DND-41 (cell line): ENCODE data around the gene SDCCAG8.

Experiments
- ATAC-seq: fragments of 200-7000 bp; cut with Tn5 transposase; 3 replicates; pipeline ENCODE4 v1.9.1; 2021; ENCODE audit warnings: low read depth; ENCODE audit not compliant: insufficient read depth
- DNase-seq: peaks from one replicate; pipeline ENCODE4 v3.0.0-alpha.2; 2020
- H2AFZ ChIP-seq: 2 replicates; pipeline ENCODE4 v1.6.0; 2012; ENCODE audit warnings: low read depth, low read length
- H3K27ac ChIP-seq: 2 replicates; pipeline ENCODE4 v1.5.1; 2012; ENCODE audit warnings: low read length, inconsistent platforms
- H3K27me3 ChIP-seq: fragments of 200-600 bp; sonication (generic); 2 replicates; pipeline ENCODE4 v1.6.0; 2012; ENCODE audit warnings: low read length, mild to moderate bottlenecking, inconsistent platforms; ENCODE audit not compliant: insufficient read depth, poor library complexity
- H3K36me3 ChIP-seq: 2 replicates; pipeline ENCODE4 v1.5.1; 2012; ENCODE audit warnings: low read length, inconsistent platforms; ENCODE audit not compliant: insufficient read depth
- H3K4me1 ChIP-seq: 2 replicates; pipeline ENCODE4 v1.5.1; 2012; ENCODE audit warnings: mild to moderate bottlenecking, low read length; ENCODE audit not compliant: insufficient read depth
- H3K4me2 ChIP-seq: 2 replicates; pipeline ENCODE4 v1.6.0; 2012; ENCODE audit warnings: mild to moderate bottlenecking, moderate library complexity, low read length, inconsistent platforms; ENCODE audit not compliant: insufficient read depth
- H3K4me3 ChIP-seq, 2 experiments: fragments of 200-600 bp in 1 of 2; shearing (Covaris generic) in 1 of 2; 2 replicates each; pipeline ENCODE4 v1.5.1; 2012 to 2016; ENCODE audit warnings: inconsistent platforms in 2 of 2, low read length in 2 of 2, mild to moderate bottlenecking in 2 of 2, low read depth in 1 of 2, moderate library complexity in 1 of 2
- H3K79me2 ChIP-seq: 2 replicates; pipeline ENCODE4 v1.6.0; 2012; ENCODE audit warnings: low read length, inconsistent platforms; ENCODE audit not compliant: insufficient read depth
- H3K9ac ChIP-seq: 2 replicates; pipeline ENCODE4 v1.6.0; 2012; ENCODE audit warnings: low read depth, mild to moderate bottlenecking, inconsistent platforms, low read length, moderate library complexity
- H3K9me3 ChIP-seq: 2 replicates; pipeline ENCODE4 v1.5.1; 2012; ENCODE audit warnings: low read length, moderate library complexity, mild to moderate bottlenecking, inconsistent platforms; ENCODE audit not compliant: insufficient read depth, severe bottlenecking
- H4K20me1 ChIP-seq: 2 replicates; pipeline ENCODE4 v1.6.0; 2012; ENCODE audit warnings: low read length; ENCODE audit not compliant: insufficient read depth
- CTCF ChIP-seq: IDR thresholded peaks from 2 replicates; pipeline ENCODE4 v1.5.1; 2012; ENCODE audit warnings: borderline replicate concordance, low read length, moderate library complexity, mild to moderate bottlenecking; ENCODE audit not compliant: poor library complexity, severe bottlenecking; ENCODE audit errors: extremely low read depth
- EZH2 ChIP-seq: IDR thresholded peaks from 3 replicates; pipeline ENCODE4 v1.6.1; 2012; ENCODE audit warnings: borderline replicate concordance, low read depth, mild to moderate bottlenecking, moderate library complexity, low read length, inconsistent platforms; ENCODE audit not compliant: severe bottlenecking

The SDCCAG8 gene

DNA sequence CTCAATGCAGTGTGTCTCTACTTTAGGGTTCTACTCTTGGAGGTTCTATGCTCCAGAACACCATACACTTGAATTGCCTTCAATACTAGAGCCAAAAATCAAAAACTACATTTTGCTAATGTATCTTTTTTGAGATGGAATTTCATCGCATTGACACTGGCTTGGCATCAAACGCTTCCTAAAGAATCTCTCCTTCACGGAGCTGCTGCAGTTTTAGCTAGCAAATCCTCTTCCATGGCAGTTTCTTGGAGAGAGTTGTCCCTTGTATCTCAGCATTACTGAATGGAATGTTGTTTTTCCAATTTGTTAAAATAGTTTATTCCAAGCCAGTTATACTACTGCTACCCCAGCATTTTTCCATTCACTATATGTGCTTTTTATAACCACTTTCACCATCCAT is 17.7 kb downstream of the SDCCAG8 start:
- H4K20me1 ChIP-seq = no peaks in the 10 kb centered on the region
- no peak overlapping the region for H2AFZ ChIP-seq
- peaks cover 2% of the 10 kb centered on the region; the same call in 1 of the 2 replicates for H3K4me1 ChIP-seq
- H3K9me3 ChIP-seq = no peaks in the 10 kb centered on the region
- 0 out of 2 replicates have a peak, but pooled peaks cover 2% of the 10 kb centered on the region for H3K79me2 ChIP-seq
- TF ChIP-seq EZH2 (no peak), CTCF (no peak)
- H3K36me3 ChIP-seq = peaks cover 47% of the 10 kb centered on the region
- ATAC-seq (no peak), DNase-seq (no peak)
- H3K27me3 ChIP-seq = no peaks in the 10 kb centered on the region
- H3K27ac ChIP-seq = no peak overlapping the region
- H3K9ac ChIP-seq = no peak overlapping the region
- H3K4me2 ChIP-seq = no peak overlapping the region
- no peak overlapping the region for H3K4me3 ChIP-seq

- Histone ChIP-seq H3K36me3 (peaks cover 47% of the 10 kb centered on the region), H3K27me3 (no peaks in the 10 kb centered on the region), H2AFZ (no peak overlapping the region), H3K4me2 (no peak overlapping the region), H3K4me3 (no peak overlapping the region), H3K27ac (no peak overlapping the region), H3K9me3 (no peaks in the 10 kb centered on the region), H3K79me2 (0 out of 2 replicates have a peak, but pooled peaks cover 1% of the 10 kb centered on the region), H4K20me1 (no peaks in the 10 kb centered on the region), H3K9ac (no peak overlapping the region), H3K4me1 (peaks cover under 1% of the 10 kb centered on the region; the same call in 1 of the 2 replicates)
- DNase-seq (no peak), ATAC-seq (no peak)
- TF ChIP-seq EZH2 (no peak), CTCF (no peak)
These were observed 18.1 kb downstream of the SDCCAG8 start for GRCh38 chr1:243273945-243274344.

GRCh38 chr1:243275316-243275715 is 19.5 kb downstream of the SDCCAG8 start:
- no peak overlapping the region for H3K27ac ChIP-seq
- no peaks in the 10 kb centered on the region for H4K20me1 ChIP-seq
- ATAC-seq (no peak), DNase-seq (no peak)
- no peak overlapping the region for H2AFZ ChIP-seq
- H3K27me3 ChIP-seq = no peaks in the 10 kb centered on the region
- no peaks in the 10 kb centered on the region for H3K79me2 ChIP-seq
- peaks cover 42% of the 10 kb centered on the region for H3K36me3 ChIP-seq
- H3K9ac ChIP-seq = no peak overlapping the region
- TF ChIP-seq EZH2 (no peak), CTCF (no peak)
- H3K4me1 ChIP-seq = no peaks in the 10 kb centered on the region
- H3K4me2 ChIP-seq = no peak overlapping the region
- no peaks in the 10 kb centered on the region for H3K9me3 ChIP-seq
- no peak overlapping the region for H3K4me3 ChIP-seq

DNA sequence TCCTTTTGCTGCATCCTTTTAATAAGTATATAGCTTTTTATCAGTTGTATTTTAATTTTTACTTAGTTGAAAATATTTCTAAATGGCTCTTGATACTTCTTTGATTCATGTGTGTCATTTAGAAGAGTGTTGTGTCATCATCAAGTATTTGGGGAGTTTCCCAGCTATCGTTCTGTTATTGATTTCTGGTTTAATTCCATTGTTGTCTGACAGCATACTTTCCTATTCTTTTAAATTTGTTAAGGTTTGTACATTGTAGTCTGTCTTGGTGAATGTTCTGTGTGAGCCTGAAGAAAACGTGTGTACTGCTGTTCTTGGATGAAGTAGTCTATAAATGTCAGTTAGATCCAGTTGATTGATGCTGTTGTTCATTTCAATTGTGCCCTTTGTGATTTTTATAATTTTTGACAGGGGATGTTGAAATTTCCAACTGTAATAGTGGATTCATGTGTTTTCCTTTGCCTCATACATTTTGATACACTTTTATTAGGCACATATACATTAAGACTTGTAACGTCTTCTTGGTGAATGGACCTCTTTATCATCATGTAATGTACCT is 24.8 kb downstream of the SDCCAG8 start:
- no peak overlapping the region for H2AFZ ChIP-seq
- H3K9ac ChIP-seq = no peak overlapping the region
- H3K4me3 ChIP-seq = no peak overlapping the region

More for the DNA sequence above, 24.8 kb downstream of the SDCCAG8 start:
- Histone ChIP-seq H3K79me2 (no peaks in the 10 kb centered on the region), H4K20me1 (no peaks in the 10 kb centered on the region), H3K27ac (no peak overlapping the region), H3K36me3 (peaks cover 34% of the 10 kb centered on the region; the same call in 1 of the 2 replicates), H3K27me3 (no peaks in the 10 kb centered on the region), H3K4me2 (no peak overlapping the region), H3K4me1 (no peaks in the 10 kb centered on the region), H3K9me3 (no peaks in the 10 kb centered on the region)
- no peak for ATAC-seq
- TF ChIP-seq CTCF (no peak), EZH2 (no peak)
- no peak for DNase-seq
